ENCODE data around the gene DNAH14. TPM values are rescaled to one million over a fixed set of nuclear protein-coding genes. Genes with fewer than 3 reads are reported as not detected.

The DNAH14 gene
- total RNA-seq, 1 experiment from 2014 or later = 57.3 TPM

DNA sequence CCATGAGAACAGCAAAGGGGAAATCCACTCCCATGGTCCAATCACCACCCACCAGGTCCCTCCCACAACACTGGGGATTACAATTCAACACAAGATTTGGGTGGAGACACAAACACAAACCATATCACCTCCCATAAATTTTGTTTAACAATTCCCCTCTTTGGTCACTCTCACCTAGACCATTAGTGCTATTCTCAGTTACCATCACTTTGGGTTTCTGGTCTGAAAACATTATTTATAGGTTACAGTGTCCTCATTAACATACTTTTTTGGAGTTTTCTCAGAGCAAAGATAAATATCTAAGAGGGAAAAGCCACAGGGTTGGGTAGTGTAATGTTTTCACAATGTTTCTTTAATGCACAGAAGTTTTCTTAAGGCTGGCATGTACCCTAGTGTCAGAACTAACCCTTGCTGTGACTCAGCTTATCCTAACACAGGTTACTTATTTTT lies 47.7 kb upstream of the DNAH14 start:
- no peak overlapping the region for H3K4me3 Mint-ChIP-seq (ENCODE audit: unreplicated experiment)
- ChIA-PET POLR2A (interaction anchor here (0.6 kb wide), 1 partner anchor 873 kb away, joined by 3 read pairs; no protein-coding TSS in a partner anchor), CTCF (no interaction called here)
- H3K9me3 Mint-ChIP-seq (ENCODE audit: unreplicated experiment) = peaks cover 25% of the 10 kb centered on the region
- peaks cover 52% of the 10 kb centered on the region for H3K4me1 Mint-ChIP-seq (ENCODE audit: low read depth, unreplicated experiment)
- H3K36me3 ChIP-seq (ENCODE audit: control insufficient read depth, insufficient read depth, low read length) = no peaks in the 10 kb centered on the region; the same call in 1 of the 2 replicates
- peak overlapping the region; percentile 91 for H3K27ac Mint-ChIP-seq (ENCODE audit: unreplicated experiment)
- intact Hi-C loops (cut with micrococcal nuclease; ENCODE audit: unreplicated experiment) = no loop called here
- no peaks in the 10 kb centered on the region for H3K27me3 ChIP-seq (replicated peaks; ENCODE audit: control insufficient read depth, insufficient read depth, low read length)
- TF ChIP-seq, protein P1, sequence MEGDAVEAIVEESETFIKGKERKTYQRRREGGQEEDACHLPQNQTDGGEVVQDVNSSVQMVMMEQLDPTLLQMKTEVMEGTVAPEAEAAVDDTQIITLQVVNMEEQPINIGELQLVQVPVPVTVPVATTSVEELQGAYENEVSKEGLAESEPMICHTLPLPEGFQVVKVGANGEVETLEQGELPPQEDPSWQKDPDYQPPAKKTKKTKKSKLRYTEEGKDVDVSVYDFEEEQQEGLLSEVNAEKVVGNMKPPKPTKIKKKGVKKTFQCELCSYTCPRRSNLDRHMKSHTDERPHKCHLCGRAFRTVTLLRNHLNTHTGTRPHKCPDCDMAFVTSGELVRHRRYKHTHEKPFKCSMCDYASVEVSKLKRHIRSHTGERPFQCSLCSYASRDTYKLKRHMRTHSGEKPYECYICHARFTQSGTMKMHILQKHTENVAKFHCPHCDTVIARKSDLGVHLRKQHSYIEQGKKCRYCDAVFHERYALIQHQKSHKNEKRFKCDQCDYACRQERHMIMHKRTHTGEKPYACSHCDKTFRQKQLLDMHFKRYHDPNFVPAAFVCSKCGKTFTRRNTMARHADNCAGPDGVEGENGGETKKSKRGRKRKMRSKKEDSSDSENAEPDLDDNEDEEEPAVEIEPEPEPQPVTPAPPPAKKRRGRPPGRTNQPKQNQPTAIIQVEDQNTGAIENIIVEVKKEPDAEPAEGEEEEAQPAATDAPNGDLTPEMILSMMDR (IDR thresholded peaks at IDR 0.05; ENCODE audit: insufficient read depth in 1 of 2, low read depth in 1 of 2, low read length in 1 of 2, severe bottlenecking in 1 of 2, unreplicated experiment in 1 of 2) = no peak
- H3K4me1 ChIP-seq = peaks cover 55% of the 10 kb centered on the region
- H3K9me3 ChIP-seq = peaks cover 14% of the 10 kb centered on the region
- peaks cover 4% of the 10 kb centered on the region for H3K36me3 Mint-ChIP-seq (ENCODE audit: insufficient read depth, unreplicated experiment)
- BruUV-seq (replicated peaks) = no TSS peak
- H3K27me3 Mint-ChIP-seq (ENCODE audit: insufficient read depth, unreplicated experiment) = no peaks in the 10 kb centered on the region
- H3K4me3 ChIP-seq (ENCODE audit: low read depth, low read length) = no peak overlapping the region
- DNase-seq = no peak

DNA sequence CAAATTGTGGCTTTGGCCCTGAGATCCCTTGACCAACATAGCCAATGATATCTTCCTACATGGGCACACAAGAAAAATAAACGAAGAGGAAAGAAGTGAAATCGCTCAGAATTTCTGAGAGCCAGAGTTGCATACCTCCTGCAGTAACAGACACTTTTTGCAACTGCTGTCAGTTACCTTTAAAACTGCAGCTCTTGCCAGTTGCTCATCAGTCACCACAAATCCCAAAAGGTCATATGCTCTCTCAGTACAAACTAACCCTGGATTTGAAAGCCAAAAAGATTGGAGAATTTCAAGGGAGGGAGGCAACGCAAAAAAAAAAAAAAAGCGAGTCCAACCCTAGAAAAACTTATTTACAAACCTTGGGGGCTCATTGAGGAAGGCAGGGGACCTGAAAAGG lies 47.2 kb upstream of the DNAH14 start:
- Mint-ChIP-seq H3K4me3 (ENCODE audit: unreplicated experiment) (no peak overlapping the region), H3K27ac (ENCODE audit: unreplicated experiment) (no peak overlapping the region), H3K9me3 (ENCODE audit: unreplicated experiment) (peaks cover 27% of the 10 kb centered on the region), H3K27me3 (ENCODE audit: insufficient read depth, unreplicated experiment) (no peaks in the 10 kb centered on the region), H3K36me3 (ENCODE audit: insufficient read depth, unreplicated experiment) (peaks cover 4% of the 10 kb centered on the region), H3K4me1 (ENCODE audit: low read depth, unreplicated experiment) (peaks cover 52% of the 10 kb centered on the region)
- DNase-seq = no peak
- H3K36me3 ChIP-seq (ENCODE audit: control insufficient read depth, insufficient read depth, low read length) = no peaks in the 10 kb centered on the region; the same call in 1 of the 2 replicates
- intact Hi-C loops (cut with micrococcal nuclease; ENCODE audit: unreplicated experiment) = no loop called here
- BruUV-seq (replicated peaks) = no TSS peak
- H3K9me3 ChIP-seq = peaks cover 14% of the 10 kb centered on the region
- TF ChIP-seq, protein P1 (IDR thresholded peaks at IDR 0.05; ENCODE audit: insufficient read depth in 1 of 2, low read depth in 1 of 2, low read length in 1 of 2, severe bottlenecking in 1 of 2, unreplicated experiment in 1 of 2) = no peak
- CTCF ChIA-PET = no interaction called here
- no peak overlapping the region for H3K4me3 ChIP-seq (ENCODE audit: low read depth, low read length)
- POLR2A ChIA-PET = interaction anchor here (0.6 kb wide), 1 partner anchor 872 kb away, joined by 3 read pairs; no protein-coding TSS in a partner anchor
- no peaks in the 10 kb centered on the region for H3K27me3 ChIP-seq (replicated peaks; ENCODE audit: control insufficient read depth, insufficient read depth, low read length)
- peaks cover 55% of the 10 kb centered on the region for H3K4me1 ChIP-seq

DNA sequence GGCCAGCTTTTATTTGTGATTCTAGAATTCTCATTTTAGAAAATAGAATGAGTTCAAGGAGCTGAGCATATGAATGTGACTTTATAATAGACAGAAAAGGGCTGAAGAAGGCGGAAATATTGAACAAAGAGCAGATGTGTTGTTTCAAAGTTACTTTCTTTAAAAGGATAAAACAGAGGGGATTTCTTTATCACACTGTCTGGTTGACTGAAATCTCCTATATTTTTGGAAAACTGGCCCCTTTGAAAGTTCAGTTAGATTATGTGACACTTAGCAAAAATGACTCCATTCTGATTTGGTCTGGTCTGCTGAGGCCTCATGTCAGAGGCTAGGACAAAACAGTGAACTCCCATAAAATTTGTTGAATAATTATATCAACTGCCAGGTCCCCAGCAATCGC lies 46.4 kb upstream of the DNAH14 start:
- no peak overlapping the region for H3K4me3 Mint-ChIP-seq (ENCODE audit: unreplicated experiment)
- BruUV-seq (replicated peaks) = no TSS peak
- ChIA-PET POLR2A (no interaction called here), CTCF (no interaction called here)
- Histone ChIP-seq H3K27me3 (replicated peaks; ENCODE audit: control insufficient read depth, insufficient read depth, low read length) (no peaks in the 10 kb centered on the region), H3K4me1 (peaks cover 55% of the 10 kb centered on the region), H3K36me3 (ENCODE audit: control insufficient read depth, insufficient read depth, low read length) (no peaks in the 10 kb centered on the region; the same call in 1 of the 2 replicates), H3K4me3 (ENCODE audit: low read depth, low read length) (no peak overlapping the region), H3K9me3 (peaks cover 14% of the 10 kb centered on the region)
- H3K36me3 Mint-ChIP-seq (ENCODE audit: insufficient read depth, unreplicated experiment) = peaks cover 3% of the 10 kb centered on the region
- peaks cover 27% of the 10 kb centered on the region for H3K9me3 Mint-ChIP-seq (ENCODE audit: unreplicated experiment)
- no peak for DNase-seq
- peaks cover 52% of the 10 kb centered on the region for H3K4me1 Mint-ChIP-seq (ENCODE audit: low read depth, unreplicated experiment)
- H3K27ac Mint-ChIP-seq (ENCODE audit: unreplicated experiment) = no peak overlapping the region
- TF ChIP-seq, protein P1 (IDR thresholded peaks at IDR 0.05; ENCODE audit: insufficient read depth in 1 of 2, low read depth in 1 of 2, low read length in 1 of 2, severe bottlenecking in 1 of 2, unreplicated experiment in 1 of 2) = no peak
- H3K27me3 Mint-ChIP-seq (ENCODE audit: insufficient read depth, unreplicated experiment) = no peaks in the 10 kb centered on the region
- intact Hi-C loops (cut with micrococcal nuclease; ENCODE audit: unreplicated experiment) = no loop called here

Measured in Caco-2 (cell line).